GM12891 (cell line): Measurements from ENCODE around the gene THSD4.

Experiments
- POLR2A ChIP-seq: IDR thresholded peaks from 2 replicates; pipeline ENCODE4 v1.6.1; 2011; ENCODE audit warnings: low read depth, low read length, control low read depth
- POLR2AphosphoS5 ChIP-seq: IDR thresholded peaks from 2 replicates; pipeline ENCODE4 v1.6.1; 2011; ENCODE audit warnings: low read depth, low read length, control low read depth

DNA sequence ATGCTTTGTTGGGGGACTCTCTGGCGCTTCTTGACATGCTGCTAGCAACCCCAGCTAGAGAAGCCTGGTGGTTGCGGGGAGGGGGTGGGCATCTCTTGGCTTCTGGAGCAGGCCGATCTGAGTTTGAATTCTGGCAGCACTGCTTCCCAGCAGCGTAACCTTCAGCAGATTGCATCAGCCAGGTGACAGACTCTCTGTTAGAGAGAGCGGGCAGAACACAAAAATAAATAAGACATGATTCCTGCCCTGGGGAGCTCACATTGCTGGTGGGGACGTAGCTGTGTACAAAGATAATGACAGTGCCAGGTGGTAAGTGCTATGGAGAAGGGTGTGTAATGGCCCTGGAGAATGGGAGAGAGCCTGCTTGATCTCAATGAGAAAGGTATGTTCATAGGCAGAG, 87.4 kb downstream of the THSD4 start:
- TF ChIP-seq POLR2AphosphoS5, result no peak
- no peak for TF ChIP-seq POLR2A
